Superior temporal gyrus (tissue), 1 donor: ENCODE data around the gene SERPIND1.
A peak's percentile ranks its signal among the peaks of the same experiment; 100 is the strongest.

Experiments
- DNase-seq: peaks from one replicate; pipeline ENCODE4 v3.0.0-alpha.2; 2016; ENCODE audit errors: extremely low spot score

Gene SERPIND1

GRCh38 chr22:20771918-20772625 is 1.8 kb upstream of the SERPIND1 start:
- DNase-seq: no peak

GRCh38 chr22:20774882-20775281 is 969 bp downstream of the SERPIND1 start:
- no peak for DNase-seq

- DNase-seq: no peak
Observed at GRCh38 chr22:20775342-20775895, 1.5 kb downstream of the SERPIND1 start.

DNA sequence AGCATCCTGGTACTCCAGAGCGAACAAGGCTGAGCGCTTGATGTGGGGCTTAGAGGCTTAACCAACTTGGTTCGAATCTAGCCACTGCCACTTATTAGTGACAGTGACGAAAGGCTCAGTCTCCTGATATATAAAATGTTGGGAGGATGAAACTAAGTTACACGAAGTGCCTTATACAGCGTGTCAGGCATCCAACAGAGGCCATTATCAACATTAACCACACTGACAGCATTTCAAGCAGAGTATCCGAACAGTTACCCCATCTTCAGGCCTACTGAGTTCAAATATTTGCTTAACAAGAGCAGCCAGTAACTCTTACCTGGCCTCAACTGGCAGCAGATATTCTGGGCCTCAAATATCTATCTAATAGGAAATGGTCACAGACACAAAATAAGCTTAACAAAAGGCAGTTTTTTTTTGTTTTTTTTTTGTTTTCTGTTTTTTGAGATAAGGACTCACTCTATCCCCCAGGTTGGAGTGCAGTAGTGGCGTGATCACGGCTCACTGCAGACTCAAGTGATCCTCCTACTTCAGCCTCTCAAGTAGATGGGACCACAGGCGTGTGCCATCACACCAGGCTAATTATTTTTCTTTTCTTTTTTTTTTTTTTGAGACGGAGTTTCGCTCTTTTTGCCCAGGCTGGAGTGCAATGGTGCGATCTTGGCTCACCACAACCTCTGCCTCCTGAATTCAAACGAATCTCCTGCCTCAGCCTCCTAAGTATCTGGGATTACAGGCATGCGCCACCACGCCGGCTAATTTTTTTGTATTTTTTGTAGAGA is 2.9 kb downstream of the SERPIND1 start:
- no peak for DNase-seq

- DNase-seq: no peak
Observed at GRCh38 chr22:20777420-20778177, 3.7 kb downstream of the SERPIND1 start.

DNA sequence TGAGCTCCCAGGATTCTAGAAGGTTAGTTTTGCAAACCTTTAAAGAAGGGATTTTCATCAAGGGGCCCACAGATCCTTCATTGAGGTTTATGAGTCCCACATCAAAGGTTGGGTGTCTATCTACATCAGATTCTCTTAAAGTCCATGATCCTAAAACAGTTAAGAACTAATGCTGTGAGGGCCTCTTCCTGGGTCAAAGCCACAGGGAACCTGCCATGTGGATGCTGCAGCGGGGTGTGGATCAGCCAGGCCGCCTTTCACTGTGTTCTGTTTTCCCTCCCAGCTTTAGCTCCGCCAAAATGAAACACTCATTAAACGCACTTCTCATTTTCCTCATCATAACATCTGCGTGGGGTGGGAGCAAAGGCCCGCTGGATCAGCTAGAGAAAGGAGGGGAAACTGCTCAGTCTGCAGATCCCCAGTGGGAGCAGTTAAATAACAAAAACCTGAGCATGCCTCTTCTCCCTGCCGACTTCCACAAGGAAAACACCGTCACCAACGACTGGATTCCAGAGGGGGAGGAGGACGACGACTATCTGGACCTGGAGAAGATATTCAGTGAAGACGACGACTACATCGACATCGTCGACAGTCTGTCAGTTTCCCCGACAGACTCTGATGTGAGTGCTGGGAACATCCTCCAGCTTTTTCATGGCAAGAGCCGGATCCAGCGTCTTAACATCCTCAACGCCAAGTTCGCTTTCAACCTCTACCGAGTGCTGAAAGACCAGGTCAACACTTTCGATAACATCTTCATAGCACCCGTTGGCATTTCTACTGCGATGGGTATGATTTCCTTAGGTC is 5.3 kb downstream of the SERPIND1 start:
- no peak for DNase-seq

DNA sequence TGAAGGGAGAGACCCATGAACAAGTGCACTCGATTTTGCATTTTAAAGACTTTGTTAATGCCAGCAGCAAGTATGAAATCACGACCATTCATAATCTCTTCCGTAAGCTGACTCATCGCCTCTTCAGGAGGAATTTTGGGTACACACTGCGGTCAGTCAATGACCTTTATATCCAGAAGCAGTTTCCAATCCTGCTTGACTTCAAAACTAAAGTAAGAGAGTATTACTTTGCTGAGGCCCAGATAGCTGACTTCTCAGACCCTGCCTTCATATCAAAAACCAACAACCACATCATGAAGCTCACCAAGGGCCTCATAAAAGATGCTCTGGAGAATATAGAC is 5.9 kb downstream of the SERPIND1 start:
- no peak for DNase-seq

DNA sequence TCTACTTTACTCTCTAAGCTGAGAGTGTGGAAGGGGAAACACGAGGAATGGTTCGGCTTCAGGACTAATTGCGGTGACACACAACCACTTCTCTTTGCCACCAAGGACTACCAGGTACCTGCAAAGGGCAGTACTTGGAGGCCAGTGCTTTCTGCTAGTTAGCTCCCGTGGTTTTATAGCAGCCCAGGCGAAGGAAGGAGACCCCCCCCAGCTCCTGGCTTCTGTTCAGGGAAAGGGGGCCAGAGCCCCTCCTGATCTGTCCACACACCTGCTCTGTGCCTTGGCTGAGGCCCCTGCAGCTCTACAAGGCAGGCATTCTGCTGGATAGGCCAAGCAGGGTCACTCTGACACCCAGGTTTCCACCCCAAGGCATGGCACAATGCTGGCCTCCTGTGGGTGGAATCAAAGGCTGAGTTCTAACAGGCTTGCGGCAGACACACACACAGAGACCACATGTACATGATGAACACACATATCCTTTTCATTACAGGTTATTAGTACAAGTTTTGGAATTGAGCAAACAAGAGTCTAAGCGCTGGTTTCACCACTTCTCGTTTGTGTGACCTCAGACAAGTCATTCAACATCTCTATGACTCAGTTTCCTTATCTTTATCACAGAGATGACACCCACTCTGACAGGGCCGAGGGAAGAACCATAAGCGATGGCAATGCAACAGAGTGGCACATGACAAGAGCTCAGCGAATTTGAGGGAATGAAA is 7.5 kb downstream of the SERPIND1 start:
- DNase-seq: no peak

GRCh38 chr22:20782083-20782482 is 8.2 kb downstream of the SERPIND1 start:
- DNase-seq: no peak

DNA sequence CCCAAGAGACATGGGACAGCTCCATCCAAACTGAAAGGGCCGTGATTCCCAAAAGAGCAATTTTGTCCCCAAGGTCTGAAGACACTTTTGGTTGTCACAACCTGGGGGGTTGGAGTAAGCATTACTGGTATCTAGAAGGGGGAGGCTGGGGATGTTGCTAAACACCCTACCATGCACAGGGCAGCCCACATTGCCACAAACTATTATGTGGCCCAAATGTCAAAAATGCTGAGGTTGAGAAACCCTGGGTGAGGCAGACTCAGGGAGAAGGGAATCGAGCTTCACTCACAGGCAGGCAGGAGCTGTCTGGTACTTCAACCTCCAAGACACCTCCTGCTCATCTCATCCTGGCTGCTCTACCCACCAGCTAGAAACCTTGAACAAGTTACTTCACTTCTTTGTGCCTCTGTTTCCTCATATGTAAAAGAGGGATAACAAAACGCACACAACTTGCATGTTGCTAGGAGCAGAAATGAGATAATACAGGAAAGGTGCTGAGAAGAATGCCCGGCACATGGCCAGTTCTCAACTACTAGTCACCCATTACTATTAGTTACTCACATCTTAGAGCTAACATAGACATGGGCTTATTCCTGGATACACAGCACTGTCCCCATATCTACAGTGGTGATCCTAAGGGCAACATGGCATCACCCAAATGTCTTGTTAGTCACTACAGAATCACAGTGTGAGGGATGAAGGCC is 8.8 kb downstream of the SERPIND1 start:
- DNase-seq: no peak

GRCh38 chr22:20783300-20783673 is 9.4 kb downstream of the SERPIND1 start:
- no peak for DNase-seq

DNA sequence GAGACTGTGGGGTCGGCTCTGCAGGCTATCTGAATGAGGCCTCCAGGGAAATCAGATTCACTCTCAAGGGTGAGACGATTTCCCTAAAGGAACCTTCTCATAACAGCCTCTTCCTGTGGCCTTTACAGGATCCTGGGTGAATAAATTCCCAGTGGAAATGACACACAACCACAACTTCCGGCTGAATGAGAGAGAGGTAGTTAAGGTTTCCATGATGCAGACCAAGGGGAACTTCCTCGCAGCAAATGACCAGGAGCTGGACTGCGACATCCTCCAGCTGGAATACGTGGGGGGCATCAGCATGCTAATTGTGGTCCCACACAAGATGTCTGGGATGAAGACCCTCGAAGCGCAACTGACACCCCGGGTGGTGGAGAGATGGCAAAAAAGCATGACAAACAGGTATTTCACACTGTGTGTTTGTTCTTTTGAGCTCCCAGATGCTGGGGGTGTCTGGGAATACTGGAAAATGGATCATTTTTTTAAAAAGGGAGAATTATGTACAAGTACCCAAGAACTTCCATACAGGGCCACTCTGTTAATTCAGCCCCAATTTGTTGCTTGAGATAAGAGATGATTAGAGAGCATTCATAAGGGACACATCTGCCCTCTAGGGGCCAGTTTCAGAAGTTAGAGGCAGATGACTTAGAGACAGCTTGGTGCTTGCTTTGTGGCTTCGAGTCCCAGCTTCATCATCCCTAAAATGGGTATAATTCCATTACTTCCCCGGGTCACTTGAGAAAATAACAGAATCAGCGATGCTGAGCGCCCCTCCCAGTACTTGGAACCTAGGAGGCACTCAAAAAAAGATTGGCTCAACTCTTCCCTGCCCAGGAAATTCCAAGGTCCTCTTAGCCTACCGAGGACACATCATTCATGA is 10.2 kb downstream of the SERPIND1 start:
- peak; percentile 82 for DNase-seq

- DNase-seq: no peak
Observed at GRCh38 chr22:20785415-20785814, 11.5 kb downstream of the SERPIND1 start.

- no peak for DNase-seq
Observed at GRCh38 chr22:20786048-20786447, 12.1 kb downstream of the SERPIND1 start.

GRCh38 chr22:20786536-20786979 is 12.6 kb downstream of the SERPIND1 start:
- no peak for DNase-seq

DNA sequence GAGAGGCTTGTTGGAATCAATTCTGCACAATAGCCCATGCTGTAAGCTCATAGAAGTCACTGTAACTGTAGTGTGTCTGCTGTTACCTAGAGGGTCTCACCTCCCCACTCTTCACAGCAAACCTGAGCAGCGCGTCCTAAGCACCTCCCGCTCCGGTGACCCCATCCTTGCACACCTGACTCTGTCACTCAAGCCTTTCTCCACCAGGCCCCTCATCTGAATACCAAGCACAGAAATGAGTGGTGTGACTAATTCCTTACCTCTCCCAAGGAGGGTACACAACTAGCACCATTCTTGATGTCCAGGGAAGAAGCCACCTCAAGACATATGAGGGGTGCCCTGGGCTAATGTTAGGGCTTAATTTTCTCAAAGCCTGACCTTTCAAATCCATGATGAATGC is 13.3 kb downstream of the SERPIND1 start:
- DNase-seq: no peak

DNA sequence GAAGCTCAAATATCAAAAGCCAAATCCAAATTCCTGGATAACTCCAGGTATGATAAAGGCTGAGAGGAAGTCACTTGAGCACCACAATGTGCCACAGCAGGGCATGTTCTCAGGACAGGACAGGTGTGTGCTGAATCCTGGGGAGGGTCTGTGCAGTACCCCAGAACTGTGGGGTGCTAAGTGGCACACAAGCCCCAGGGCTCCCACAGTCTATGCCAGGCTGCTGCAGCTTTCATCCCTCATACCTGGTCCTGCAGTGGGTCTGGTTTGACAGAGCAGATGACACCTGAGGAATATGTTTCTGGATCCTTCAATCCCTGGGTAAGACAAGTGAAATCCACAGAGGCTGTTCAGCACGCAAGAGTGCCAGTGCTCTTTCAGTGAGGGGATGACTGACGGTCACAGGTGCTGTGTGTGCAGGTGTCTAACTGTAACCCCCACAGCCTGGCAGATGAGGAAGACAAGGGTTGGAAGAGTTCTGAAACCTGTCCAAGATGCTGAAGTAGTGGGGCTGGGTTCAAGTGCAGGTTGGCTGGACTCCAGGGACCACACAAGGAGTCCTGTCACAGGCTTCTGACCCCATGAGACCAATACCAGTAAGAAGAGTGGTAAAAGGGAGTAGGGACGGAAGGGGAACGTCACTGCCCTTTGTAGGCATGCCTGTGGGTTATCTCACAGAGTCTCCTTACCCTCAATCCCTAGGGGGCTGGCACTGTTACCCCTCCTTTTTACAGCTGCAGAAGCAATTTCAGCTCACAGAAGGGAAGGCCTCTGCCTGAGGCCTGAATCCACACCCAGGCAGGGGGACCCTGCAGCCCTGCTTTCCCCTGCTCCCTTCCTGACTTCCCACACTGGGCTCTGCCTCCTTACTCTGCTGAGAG is 14.1 kb downstream of the SERPIND1 start:
- no peak for DNase-seq
